Thymus (tissue), 11 donors: ENCODE data around the gene ASTN1. TPM values are rescaled to one million over a fixed set of nuclear protein-coding genes. Genes with fewer than 3 reads are reported as not detected.

Experiments
- DNase-seq, 9 donors: peaks; one replicate each; pipeline ENCODE4 v3.0.0-alpha.2; 2013; ENCODE audit warnings: low spot score in 9 of 9, low read depth in 6 of 9, missing footprints in 1 of 9
- H3K27ac ChIP-seq, 2 donors: one replicate each; pipeline ENCODE4 v1.5.1; 2013; ENCODE audit warnings: control low read depth in 1 of 2, low read depth in 1 of 2, low read length in 1 of 2, mild to moderate bottlenecking in 1 of 2, moderate library complexity in 1 of 2
- H3K27me3 ChIP-seq, 2 donors: one replicate each; pipeline ENCODE4 v1.5.1; 2013; ENCODE audit warnings: low read length in 1 of 2; ENCODE audit not compliant: control insufficient read depth in 2 of 2, insufficient read depth in 1 of 2
- H3K36me3 ChIP-seq, 2 donors: one replicate each; pipeline ENCODE4 v1.5.1; 2013; ENCODE audit warnings: low read length in 1 of 2, mild to moderate bottlenecking in 1 of 2, moderate library complexity in 1 of 2; ENCODE audit not compliant: control insufficient read depth in 2 of 2, insufficient read depth in 2 of 2
- H3K4me1 ChIP-seq, 2 donors: one replicate each; pipeline ENCODE4 v1.5.1; 2013; ENCODE audit warnings: low read length in 2 of 2; ENCODE audit not compliant: control insufficient read depth in 2 of 2, insufficient read depth in 2 of 2
- H3K4me3 ChIP-seq, 2 donors: one replicate each; pipeline ENCODE4 v1.5.1; 2013; ENCODE audit warnings: low read length in 2 of 2, control low read depth in 1 of 2, mild to moderate bottlenecking in 1 of 2
- H3K9me3 ChIP-seq, 2 donors: one replicate each; pipeline ENCODE4 v1.5.1; 2013; ENCODE audit warnings: low read length in 1 of 2, mild to moderate bottlenecking in 1 of 2; ENCODE audit not compliant: control insufficient read depth in 2 of 2, insufficient read depth in 1 of 2
- WGBS: extraction: QIAGEN DNeasy Blood & Tissue Kit; methylation state at CpG from one replicate; pipeline ENCODE4 v1.1.7; 2013; 5-methylcytosine and 5-hydroxymethylcytosine counted together
- polyA plus RNA-seq: library from polyadenylated mRNA; stranded (reverse); fragments of 200-250 nt; gene quantifications from one replicate; pipeline ENCODE4 v1.2.3, GENCODE V29; 2013
- total RNA-seq: library from RNA; stranded (reverse); fragments of 120-200 nt; gene quantifications from one replicate; pipeline ENCODE4 v1.2.4, GENCODE V29; 2013
- donor health status: healthy.

The ASTN1 gene
- total and polyA plus RNA-seq, 2 donors, result 0.09 to 0.24 TPM

GRCh38 chr1:177043597-177043996, 120.9 kb downstream of the ASTN1 start:
- H3K9me3 ChIP-seq, result no peaks in the 10 kb centered on the region
- H3K4me3 ChIP-seq, result no peak overlapping the region
- 86% methylated on average over 5 of the region's 5 CpGs for WGBS
- H3K36me3 ChIP-seq, result no peaks in the 10 kb centered on the region
- no peaks in the 10 kb centered on the region for H3K27me3 ChIP-seq
- no peaks in the 10 kb centered on the region for H3K4me1 ChIP-seq
- H3K27ac ChIP-seq, result no peak overlapping the region
- DNase-seq, result no peak

GRCh38 chr1:177035586-177035985, 128.9 kb downstream of the ASTN1 start:
- Histone ChIP-seq H3K4me1 (no peaks in the 10 kb centered on the region), H3K27me3 (no peaks in the 10 kb centered on the region), H3K9me3 (no peaks in the 10 kb centered on the region), H3K27ac (no peak overlapping the region), H3K36me3 (no peaks in the 10 kb centered on the region), H3K4me3 (no peak overlapping the region)
- no peak for DNase-seq

- H3K27ac ChIP-seq, result no peak overlapping the region
- H3K9me3 ChIP-seq, result no peaks in the 10 kb centered on the region
- 84% methylated on average over 6 of the region's 6 CpGs for WGBS
- H3K4me1 ChIP-seq, result no peaks in the 10 kb centered on the region
- H3K4me3 ChIP-seq, result no peak overlapping the region
- DNase-seq, result no peak
- H3K36me3 ChIP-seq, result no peaks in the 10 kb centered on the region
- no peaks in the 10 kb centered on the region for H3K27me3 ChIP-seq
These were observed 130.9 kb downstream of the ASTN1 start for GRCh38 chr1:177033628-177034027.

- Histone ChIP-seq H3K27ac (no peak overlapping the region), H3K9me3 (no peaks in the 10 kb centered on the region), H3K27me3 (no peaks in the 10 kb centered on the region), H3K36me3 (no peaks in the 10 kb centered on the region), H3K4me1 (no peaks in the 10 kb centered on the region), H3K4me3 (no peak overlapping the region)
- 86% methylated on average over 22 of the region's 22 CpGs for WGBS
- no peak for DNase-seq
These were observed 132.1 kb downstream of the ASTN1 start for GRCh38 chr1:177032434-177032833.

- no peak for DNase-seq
- Histone ChIP-seq H3K36me3 (no peaks in the 10 kb centered on the region), H3K27me3 (no peaks in the 10 kb centered on the region), H3K9me3 (no peaks in the 10 kb centered on the region), H3K4me1 (no peaks in the 10 kb centered on the region), H3K4me3 (no peak overlapping the region), H3K27ac (no peak overlapping the region)
- WGBS, result 94% methylated on average over 4 of the region's 4 CpGs
These were observed 139.9 kb downstream of the ASTN1 start for GRCh38 chr1:177024623-177025022.

- 92% methylated on average over 3 of the region's 3 CpGs for WGBS
- DNase-seq, result no peak
- Histone ChIP-seq H3K36me3 (no peaks in the 10 kb centered on the region), H3K4me1 (no peaks in the 10 kb centered on the region), H3K4me3 (no peak overlapping the region), H3K27ac (no peak overlapping the region), H3K27me3 (no peaks in the 10 kb centered on the region), H3K9me3 (no peaks in the 10 kb centered on the region)
These were observed 140.8 kb downstream of the ASTN1 start for GRCh38 chr1:177023726-177024125.

GRCh38 chr1:177023249-177023648, 141.3 kb downstream of the ASTN1 start:
- H3K36me3 ChIP-seq, result no peaks in the 10 kb centered on the region
- WGBS, result 94% methylated on average over 14 of the region's 14 CpGs
- no peak for DNase-seq
- no peaks in the 10 kb centered on the region for H3K4me1 ChIP-seq
- no peaks in the 10 kb centered on the region for H3K9me3 ChIP-seq
- H3K27ac ChIP-seq, result no peak overlapping the region
- H3K27me3 ChIP-seq, result no peaks in the 10 kb centered on the region
- H3K4me3 ChIP-seq, result no peak overlapping the region

- Histone ChIP-seq H3K27ac (no peak overlapping the region), H3K9me3 (no peaks in the 10 kb centered on the region), H3K27me3 (no peaks in the 10 kb centered on the region), H3K36me3 (no peaks in the 10 kb centered on the region), H3K4me3 (no peak overlapping the region), H3K4me1 (no peaks in the 10 kb centered on the region)
- WGBS, result 87% methylated on average over 2 of the region's 2 CpGs
- DNase-seq, result no peak
These were observed 142.8 kb downstream of the ASTN1 start for GRCh38 chr1:177021687-177022086.

GRCh38 chr1:177020851-177021589, 143.5 kb downstream of the ASTN1 start:
- H3K27ac ChIP-seq, result no peak overlapping the region
- H3K4me1 ChIP-seq, result no peaks in the 10 kb centered on the region
- no peaks in the 10 kb centered on the region for H3K36me3 ChIP-seq
- no peak for DNase-seq
- H3K9me3 ChIP-seq, result no peaks in the 10 kb centered on the region
- no peaks in the 10 kb centered on the region for H3K27me3 ChIP-seq
- WGBS, result 91% methylated on average over 3 of the region's 3 CpGs
- no peak overlapping the region for H3K4me3 ChIP-seq
